ENCODE measurements around the gene CYP24A1.

CYP24A1 gene

DNA sequence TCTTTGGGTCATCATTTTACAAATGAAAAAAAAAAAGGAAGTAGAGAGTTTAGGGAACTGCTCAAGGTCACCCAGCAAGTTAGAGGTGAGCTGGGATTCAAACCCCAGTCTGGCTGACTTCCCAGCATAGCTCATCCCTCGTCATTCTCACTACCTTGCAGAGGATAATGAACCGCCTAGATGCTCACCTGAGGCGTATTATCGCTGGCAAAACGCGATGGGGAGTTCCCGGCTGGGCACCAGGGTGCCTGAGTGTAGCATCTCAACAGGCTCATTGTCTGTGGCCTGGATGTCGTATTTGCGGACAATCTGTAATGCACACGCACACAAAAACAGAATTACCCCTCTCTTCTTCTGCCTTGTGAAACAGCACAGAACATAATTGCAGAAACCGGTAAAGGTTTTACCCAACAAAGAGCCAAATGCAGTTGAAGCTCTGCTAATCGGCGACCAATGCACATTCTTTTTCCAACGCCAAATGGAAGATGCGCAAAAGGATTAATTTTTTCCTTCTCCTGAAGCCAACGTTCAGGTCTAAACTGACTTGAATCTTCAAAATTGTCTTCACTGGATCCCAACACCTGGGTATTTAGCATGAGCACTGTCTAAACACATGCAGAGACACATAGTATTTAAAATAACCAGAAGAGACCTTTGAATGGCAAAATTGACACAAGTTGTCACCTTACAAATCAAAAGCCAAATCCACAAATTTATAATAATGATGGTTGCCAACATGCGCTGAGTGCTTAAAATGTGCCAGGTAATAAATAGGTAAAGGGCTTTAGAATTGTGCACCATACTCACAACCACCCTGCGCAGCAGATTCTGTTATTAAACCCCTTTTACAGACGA, 16.6 kb downstream of the CYP24A1 start:
- Histone ChIP-seq H4K20me1 (ENCODE audit: insufficient read depth, low read length) (no peaks in the 10 kb centered on the region), H2AFZ (ENCODE audit: low read depth, low read length) (no peak overlapping the region), H3K4me1 (ENCODE audit: insufficient read depth, low read length) (no peaks in the 10 kb centered on the region), H3K9me3 (ENCODE audit: insufficient read depth, low read length, severe bottlenecking) (no peaks in the 10 kb centered on the region), H3K4me3 (ENCODE audit: low read depth in 1 of 2, low read length in 2 of 2) (no peak overlapping the region), H3K9ac (ENCODE audit: low read depth, low read length) (no peak overlapping the region), H3K79me2 (ENCODE audit: insufficient read depth, low read length) (no peaks in the 10 kb centered on the region), H3K4me2 (ENCODE audit: insufficient read depth, low read length) (no peak overlapping the region), H3K27ac (ENCODE audit: low read length) (no peak overlapping the region), H3K36me3 (ENCODE audit: insufficient read depth, low read length) (no peaks in the 10 kb centered on the region), H3K27me3 (ENCODE audit: insufficient read depth, low read length, poor library complexity) (peaks cover 41% of the 10 kb centered on the region)
- no peak for DNase-seq
- no peak for ATAC-seq (ENCODE audit: insufficient read depth, low read depth)
- no peak for TF ChIP-seq EZH2 (IDR thresholded peaks at IDR 0.05; ENCODE audit: borderline replicate concordance, low read depth, low read length, severe bottlenecking)
- TF ChIP-seq CTCF (IDR thresholded peaks at IDR 0.05; ENCODE audit: borderline replicate concordance, extremely low read depth, low read length, poor library complexity, severe bottlenecking), result no peak

- Histone ChIP-seq H3K9ac (ENCODE audit: low read depth, low read length) (no peak overlapping the region), H3K4me3 (ENCODE audit: low read depth in 1 of 2, low read length in 2 of 2) (no peak overlapping the region), H3K4me1 (ENCODE audit: insufficient read depth, low read length) (no peaks in the 10 kb centered on the region), H3K27ac (ENCODE audit: low read length) (no peak overlapping the region), H3K27me3 (ENCODE audit: insufficient read depth, low read length, poor library complexity) (peaks cover 37% of the 10 kb centered on the region), H3K9me3 (ENCODE audit: insufficient read depth, low read length, severe bottlenecking) (no peaks in the 10 kb centered on the region), H3K36me3 (ENCODE audit: insufficient read depth, low read length) (no peaks in the 10 kb centered on the region), H3K79me2 (ENCODE audit: insufficient read depth, low read length) (no peaks in the 10 kb centered on the region), H3K4me2 (ENCODE audit: insufficient read depth, low read length) (no peak overlapping the region), H2AFZ (ENCODE audit: low read depth, low read length) (no peak overlapping the region), H4K20me1 (ENCODE audit: insufficient read depth, low read length) (no peaks in the 10 kb centered on the region)
- DNase-seq, result no peak
- no peak for ATAC-seq (ENCODE audit: insufficient read depth, low read depth)
- TF ChIP-seq EZH2 (IDR thresholded peaks at IDR 0.05; ENCODE audit: borderline replicate concordance, low read depth, low read length, severe bottlenecking) (no peak), CTCF (IDR thresholded peaks at IDR 0.05; ENCODE audit: borderline replicate concordance, extremely low read depth, low read length, poor library complexity, severe bottlenecking) (no peak)
These were observed 17.3 kb downstream of the CYP24A1 start for GRCh38 chr20:54156522-54156921.

GRCh38 chr20:54155736-54156317, 18.0 kb downstream of the CYP24A1 start:
- Histone ChIP-seq H3K9ac (ENCODE audit: low read depth, low read length) (no peak overlapping the region), H2AFZ (ENCODE audit: low read depth, low read length) (no peak overlapping the region), H3K9me3 (ENCODE audit: insufficient read depth, low read length, severe bottlenecking) (no peaks in the 10 kb centered on the region), H3K36me3 (ENCODE audit: insufficient read depth, low read length) (no peaks in the 10 kb centered on the region), H3K79me2 (ENCODE audit: insufficient read depth, low read length) (no peaks in the 10 kb centered on the region), H3K27ac (ENCODE audit: low read length) (no peak overlapping the region), H3K4me1 (ENCODE audit: insufficient read depth, low read length) (no peaks in the 10 kb centered on the region), H4K20me1 (ENCODE audit: insufficient read depth, low read length) (no peaks in the 10 kb centered on the region), H3K27me3 (ENCODE audit: insufficient read depth, low read length, poor library complexity) (peaks cover 34% of the 10 kb centered on the region), H3K4me2 (ENCODE audit: insufficient read depth, low read length) (no peak overlapping the region), H3K4me3 (ENCODE audit: low read depth in 1 of 2, low read length in 2 of 2) (no peak overlapping the region)
- no peak for TF ChIP-seq CTCF (IDR thresholded peaks at IDR 0.05; ENCODE audit: borderline replicate concordance, extremely low read depth, low read length, poor library complexity, severe bottlenecking)
- no peak for TF ChIP-seq EZH2 (IDR thresholded peaks at IDR 0.05; ENCODE audit: borderline replicate concordance, low read depth, low read length, severe bottlenecking)
- ATAC-seq (ENCODE audit: insufficient read depth, low read depth) (no peak), DNase-seq (no peak)
